B cell (primary cell): Measurements from ENCODE around the gene TBX2. TPM values are rescaled to one million over a fixed set of nuclear protein-coding genes. Genes with fewer than 3 reads are reported as not detected.

Experiments used
- ATAC-seq: fragments of 200-7000 bp; cut with Tn5 transposase; one replicate; pipeline ENCODE4 v1.10.0; 2021; ENCODE audit warnings: low read depth, mild to moderate bottlenecking, moderate number of reproducible peaks, moderate library complexity
- CTCF ChIA-PET: fragments of 350-600 bp; sonication (Branson Sonifier 250); formaldehyde crosslinking; loops from one replicate; lab custom pipeline; 2021; ENCODE audit warnings: antibody characterized with exemption, inconsistent platforms; lab: Charles Lee
- POLR2A ChIA-PET: fragments of 350-600 bp; sonication (Branson Sonifier 250); formaldehyde crosslinking; loops from one replicate; lab custom pipeline; 2021; ENCODE audit warnings: antibody characterized with exemption; lab: Charles Lee
- DNase-seq: peaks from one replicate; pipeline ENCODE4 v3.0.0; 2013
- H2AFZ ChIP-seq: 2 replicates; pipeline ENCODE4 v1.6.1; 2012; ENCODE audit warnings: mild to moderate bottlenecking, low read depth, low read length; ENCODE audit not compliant: insufficient read depth, poor library complexity, severe bottlenecking
- H3K27ac ChIP-seq, 2 donors: 1 replicate in 1 of 2; 2 replicates in 1 of 2; pipeline ENCODE4 v1.5.1; 2012 to 2013; ENCODE audit warnings: low read length in 2 of 2, mild to moderate bottlenecking in 2 of 2, moderate library complexity in 1 of 2
- H3K27me3 ChIP-seq, 4 experiments: fragments of 200-600 bp in 1 of 4; sonication (generic) in 1 of 4; replicated peaks in 1 of 4; 1 replicate in 2 of 4; 2 replicates in 2 of 4; pipeline versions ENCODE4 v1.6.1 to v1.7.0; 2013 to 2016; ENCODE audit warnings: low read length in 3 of 4, mild to moderate bottlenecking in 2 of 4, mixed read lengths in 1 of 4, moderate library complexity in 1 of 4; ENCODE audit not compliant: insufficient read depth in 4 of 4, control insufficient read depth in 3 of 4; ENCODE audit errors: control extremely low read depth in 1 of 4
- H3K36me3 ChIP-seq, 2 experiments: replicated peaks in 1 of 2; 1 replicate in 1 of 2; 2 replicates in 1 of 2; pipeline versions ENCODE4 v1.6.1 to v1.7.1; 2013; ENCODE audit warnings: low read length in 1 of 2; ENCODE audit not compliant: insufficient read depth in 2 of 2, control insufficient read depth in 1 of 2; ENCODE audit errors: control extremely low read depth in 1 of 2, extremely low read depth in 1 of 2
- H3K4me1 ChIP-seq, 2 donors: fragments of 200-600 bp in 1 of 2; sonication (generic) in 1 of 2; 1 replicate in 1 of 2; 2 replicates in 1 of 2; pipeline versions ENCODE4 v1.5.1 to v1.6.1; 2013 to 2017; ENCODE audit warnings: low read length in 2 of 2; ENCODE audit not compliant: control insufficient read depth in 2 of 2, insufficient read depth in 2 of 2
- H3K4me2 ChIP-seq: replicated peaks from 2 replicates; pipeline ENCODE3; 2012; ENCODE audit warnings: mild to moderate bottlenecking, low read depth, low read length; ENCODE audit not compliant: poor library complexity, severe bottlenecking
- H3K4me3 ChIP-seq, 5 experiments: fragments of 200-600 bp in 1 of 5; sonication (generic) in 1 of 5; 1 replicate in 3 of 5; 2 replicates in 2 of 5; pipeline versions ENCODE4 v1.5.1 to v1.7.0; 2011 to 2016; ENCODE audit warnings: low read length in 4 of 5, mild to moderate bottlenecking in 4 of 5, low read depth in 2 of 5, control low read depth in 1 of 5, moderate library complexity in 1 of 5; ENCODE audit not compliant: insufficient read depth in 1 of 5; ENCODE audit errors: control extremely low read depth in 1 of 5, extremely low read depth in 1 of 5
- H3K79me2 ChIP-seq: fragments of 200-600 bp; sonication (generic); one replicate; pipeline ENCODE4 v1.6.0; 2016; ENCODE audit warnings: low read length; ENCODE audit not compliant: control insufficient read depth, insufficient read depth
- H3K9ac ChIP-seq: fragments of 200-600 bp; sonication (generic); 2 replicates; pipeline ENCODE4 v1.6.1; 2017; ENCODE audit warnings: mild to moderate bottlenecking, low read length, moderate library complexity
- H3K9me3 ChIP-seq, 3 donors: one replicate each; pipeline versions ENCODE4 v1.6.1 to v1.7.1; 2013; ENCODE audit warnings: low read length in 2 of 3; ENCODE audit not compliant: control insufficient read depth in 2 of 3, insufficient read depth in 1 of 3; ENCODE audit errors: control extremely low read depth in 1 of 3
- H4K20me1 ChIP-seq: 2 replicates; pipeline ENCODE4 v1.6.0; 2012; ENCODE audit warnings: mild to moderate bottlenecking, low read length; ENCODE audit not compliant: insufficient read depth, control insufficient read depth, poor library complexity, severe bottlenecking
- H3K27ac Mint-ChIP-seq: one replicate; pipeline ENCODE4 v1.8.0; 2021; ENCODE audit warnings: mixed read lengths
- H3K27me3 Mint-ChIP-seq: one replicate; pipeline ENCODE4 v1.8.0; 2021; ENCODE audit warnings: mixed read lengths
- H3K4me1 Mint-ChIP-seq: one replicate; pipeline ENCODE4 v1.8.0; 2021; ENCODE audit warnings: mixed read lengths
- H3K4me3 Mint-ChIP-seq: one replicate; pipeline ENCODE4 v1.8.0; 2021; ENCODE audit warnings: mixed read lengths
- H3K9me3 Mint-ChIP-seq: one replicate; pipeline ENCODE4 v1.8.0; 2022; ENCODE audit warnings: mixed read lengths; ENCODE audit not compliant: insufficient read depth
- EZH2 ChIP-seq: IDR thresholded peaks from 2 replicates; pipeline ENCODE4 v1.6.1; 2012; ENCODE audit warnings: borderline replicate concordance, low read depth, mild to moderate bottlenecking, moderate library complexity, low read length; ENCODE audit not compliant: insufficient read depth, poor library complexity, severe bottlenecking
- WGBS: methylation state at CpG from one replicate; pipeline ENCODE4 v1.1.5; 2013; ENCODE audit warnings: missing lambda C conversion rate; ENCODE audit not compliant: insufficient coverage; 5-methylcytosine and 5-hydroxymethylcytosine counted together
- intact Hi-C: fragments of 100-400 bp; cut with micrococcal nuclease; formaldehyde crosslinking; loops from one replicate; pipeline ENCODE4 v1.10.0; 2022
- polyA plus RNA-seq: library from polyadenylated mRNA; depleted of rRNA; stranded (reverse); fragments of >200 nt; gene quantifications from 2 replicates; pipeline ENCODE4 v1.2.3, GENCODE V29; 2012
- total RNA-seq, 2 donors: library from RNA; stranded (reverse); fragments of 120-200 nt in 1 of 2; gene quantifications; 1 replicate in 1 of 2; 2 replicates in 1 of 2; pipeline versions ENCODE4 v1.2.3 to v1.2.4, GENCODE V29; 2013 to 2022
- TF ChIP-seq, protein P1 (sequence below): fragments of 200-600 bp; IDR thresholded peaks from one replicate; pipeline ENCODE4 v1.8.0; 2022; ENCODE audit warnings: antibody characterized with exemption, mild to moderate bottlenecking

The TBX2 gene
- total and polyA plus RNA-seq, 2 donors (not counting 1 experiment from before 2014, with no cell fraction given): not detected

DNA sequence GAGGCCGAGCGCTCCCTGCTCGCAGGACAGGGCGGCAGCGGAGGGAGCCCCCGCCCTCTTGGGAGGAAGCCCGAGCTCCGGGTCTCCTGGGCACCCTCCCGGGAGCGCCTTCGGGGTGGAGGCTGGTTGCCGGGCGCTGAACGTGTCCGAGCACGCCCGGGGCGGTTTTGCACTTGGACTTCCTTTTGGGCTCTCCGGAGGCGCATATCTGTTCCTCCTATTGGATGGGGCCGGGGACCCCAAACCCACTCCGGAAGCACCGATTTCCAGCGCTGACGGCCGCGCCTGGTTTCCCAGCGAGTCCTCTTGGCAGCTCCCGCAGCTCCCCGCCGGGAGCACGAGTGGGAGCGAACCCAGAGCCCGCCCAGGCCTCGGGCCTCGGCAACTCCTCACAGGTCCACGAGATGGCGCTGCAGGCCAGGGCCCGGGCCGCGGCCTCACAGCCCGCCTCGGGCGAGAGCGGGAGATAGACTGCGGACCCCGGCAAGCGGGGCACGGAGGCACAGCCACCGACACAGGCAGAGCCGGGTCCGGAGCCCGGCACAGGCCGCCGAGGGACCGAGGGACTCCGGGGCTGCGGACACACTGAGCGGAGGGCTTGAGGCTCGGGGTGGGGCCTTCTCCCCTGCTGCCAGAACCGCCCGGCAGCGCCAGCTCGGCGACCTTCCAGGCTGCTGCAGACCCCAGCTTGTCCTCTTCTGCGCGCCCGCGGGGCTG lies 12.7 kb downstream of the TBX2 start:
- Histone ChIP-seq H3K4me3 (peak overlapping the region; percentile 30 to 69 (median 62)), H3K4me2 (peak overlapping the region; percentile 100), H3K27ac (no peak overlapping the region), H2AFZ (peak overlapping the region; percentile 91), H3K9me3 (peaks cover 0 to 40% (median 0%) of the 10 kb centered on the region in 3 donors), H3K36me3 (no peaks in the 10 kb centered on the region), H3K79me2 (no peaks in the 10 kb centered on the region), H3K4me1 (peaks cover 51 to 57% of the 10 kb centered on the region in 2 donors), H3K9ac (peak overlapping the region; percentile 60), H3K27me3 (peaks cover 0 to 69% (median 42%) of the 10 kb centered on the region in 4 experiments), H4K20me1 (peaks cover 14% of the 10 kb centered on the region)
- WGBS: 2% methylated on average over 69 of the region's 69 CpGs
- CTCF ChIA-PET: interaction anchor here (0.6 to 3.2 kb wide), 19 partner anchors 9 to 723 kb away, joined by 3 to 30 read pairs (median 4); partner anchors contain the start of gene TBX2
- no peaks in the 10 kb centered on the region for H3K9me3 Mint-ChIP-seq
- H3K4me3 Mint-ChIP-seq: peak overlapping the region; percentile 86
- peak overlapping the region; percentile 41 for H3K27ac Mint-ChIP-seq
- intact Hi-C loops: loop anchor here (1.0 to 10.0 kb wide), 5 partner anchors 138 to 702 kb away; no protein-coding TSS in a partner anchor
- H3K27me3 Mint-ChIP-seq: peaks cover 35% of the 10 kb centered on the region
- ATAC-seq (peak; percentile 79), DNase-seq (peak; percentile 89)
- H3K4me1 Mint-ChIP-seq: peaks cover 38% of the 10 kb centered on the region
- POLR2A ChIA-PET: no interaction called here
- TF ChIP-seq, protein P1, sequence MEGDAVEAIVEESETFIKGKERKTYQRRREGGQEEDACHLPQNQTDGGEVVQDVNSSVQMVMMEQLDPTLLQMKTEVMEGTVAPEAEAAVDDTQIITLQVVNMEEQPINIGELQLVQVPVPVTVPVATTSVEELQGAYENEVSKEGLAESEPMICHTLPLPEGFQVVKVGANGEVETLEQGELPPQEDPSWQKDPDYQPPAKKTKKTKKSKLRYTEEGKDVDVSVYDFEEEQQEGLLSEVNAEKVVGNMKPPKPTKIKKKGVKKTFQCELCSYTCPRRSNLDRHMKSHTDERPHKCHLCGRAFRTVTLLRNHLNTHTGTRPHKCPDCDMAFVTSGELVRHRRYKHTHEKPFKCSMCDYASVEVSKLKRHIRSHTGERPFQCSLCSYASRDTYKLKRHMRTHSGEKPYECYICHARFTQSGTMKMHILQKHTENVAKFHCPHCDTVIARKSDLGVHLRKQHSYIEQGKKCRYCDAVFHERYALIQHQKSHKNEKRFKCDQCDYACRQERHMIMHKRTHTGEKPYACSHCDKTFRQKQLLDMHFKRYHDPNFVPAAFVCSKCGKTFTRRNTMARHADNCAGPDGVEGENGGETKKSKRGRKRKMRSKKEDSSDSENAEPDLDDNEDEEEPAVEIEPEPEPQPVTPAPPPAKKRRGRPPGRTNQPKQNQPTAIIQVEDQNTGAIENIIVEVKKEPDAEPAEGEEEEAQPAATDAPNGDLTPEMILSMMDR: peak; percentile 98
- no peak for TF ChIP-seq EZH2
